T-cell (primary cell): Measurements from ENCODE around the gene CLSTN3. TPM values are rescaled to one million over a fixed set of nuclear protein-coding genes. Genes with fewer than 3 reads are reported as not detected.

Experiments
- ATAC-seq, 4 experiments: fragments of 200-7000 bp in 3 of 4; fragments of 150-1000 bp in 1 of 4; cut with Tn5 transposase; replicated peaks in 1 of 4; 1 replicate in 3 of 4; 2 replicates in 1 of 4; pipeline ENCODE4 v1.10.0; 2021; ENCODE audit warnings: moderate library complexity in 3 of 4, mild to moderate bottlenecking in 2 of 4, moderate number of reproducible peaks in 1 of 4
- CTCF ChIA-PET, 2 donors: fragments of 300-600 bp; sonication (Branson Sonifier 250); formaldehyde crosslinking; loops; one replicate each; lab custom pipeline; 2022; ENCODE audit warnings: antibody characterized with exemption in 2 of 2; lab: Charles Lee
- POLR2A ChIA-PET, 2 donors: fragments of 300-600 bp; sonication (Branson Sonifier 250); formaldehyde crosslinking; loops; one replicate each; lab custom pipeline; 2022; ENCODE audit warnings: antibody characterized with exemption in 2 of 2; lab: Charles Lee
- DNase-seq, 35 experiments: peaks; one replicate each; pipeline versions ENCODE4 v3.0.0 to v3.0.0-alpha.2; 2013 to 2023
- H3K27ac ChIP-seq: one replicate; pipeline ENCODE4 v1.5.1; 2013; ENCODE audit warnings: low read length
- H3K27me3 ChIP-seq, 2 experiments: replicated peaks in 1 of 2; 1 replicate in 1 of 2; 2 replicates in 1 of 2; pipeline versions ENCODE4 v1.6.1 to v1.7.0; 2013; ENCODE audit warnings: low read length in 1 of 2, mixed read lengths in 1 of 2; ENCODE audit not compliant: control insufficient read depth in 2 of 2, insufficient read depth in 2 of 2; ENCODE audit errors: extremely low read depth in 1 of 2
- H3K36me3 ChIP-seq, 2 donors: 1 replicate in 1 of 2; 2 replicates in 1 of 2; pipeline versions ENCODE4 v1.6.1 to v1.7.0; 2013; ENCODE audit warnings: low read length in 1 of 2; ENCODE audit not compliant: control insufficient read depth in 2 of 2, insufficient read depth in 1 of 2; ENCODE audit errors: extremely low read depth in 1 of 2
- H3K4me1 ChIP-seq, 2 experiments: 1 replicate in 1 of 2; 2 replicates in 1 of 2; pipeline versions ENCODE4 v1.6.1 to v1.7.0; 2013; ENCODE audit warnings: low read length in 2 of 2, mixed read lengths in 1 of 2; ENCODE audit not compliant: insufficient read depth in 2 of 2, control insufficient read depth in 1 of 2; ENCODE audit errors: extremely low read depth in 1 of 2
- H3K4me3 ChIP-seq, 2 donors: 1 replicate in 1 of 2; 2 replicates in 1 of 2; pipeline versions ENCODE4 v1.5.1 to v1.7.0; 2013; ENCODE audit warnings: mild to moderate bottlenecking in 2 of 2, low read length in 1 of 2, moderate library complexity in 1 of 2; ENCODE audit not compliant: control insufficient read depth in 1 of 2; ENCODE audit errors: extremely low read depth in 1 of 2
- H3K9me3 ChIP-seq: 2 replicates; pipeline ENCODE4 v1.7.0; 2013
- H3K27ac Mint-ChIP-seq, 2 donors: one replicate each; pipeline ENCODE4 v1.8.0; 2020 to 2021; ENCODE audit warnings: mild to moderate bottlenecking in 2 of 2, mixed read lengths in 2 of 2
- H3K27me3 Mint-ChIP-seq, 2 donors: one replicate each; pipeline ENCODE4 v1.8.0; 2021 to 2022; ENCODE audit warnings: mixed read lengths in 2 of 2
- H3K36me3 Mint-ChIP-seq: one replicate; pipeline ENCODE4 v1.8.0; 2021; ENCODE audit warnings: mixed read lengths
- H3K4me1 Mint-ChIP-seq, 3 donors: one replicate each; pipeline ENCODE4 v1.8.0; 2020 to 2022; ENCODE audit warnings: mixed read lengths in 3 of 3, mild to moderate bottlenecking in 1 of 3
- H3K4me3 Mint-ChIP-seq, 3 donors: one replicate each; pipeline ENCODE4 v1.8.0; 2020 to 2022; ENCODE audit warnings: mild to moderate bottlenecking in 3 of 3, mixed read lengths in 3 of 3, moderate library complexity in 3 of 3
- H3K9me3 Mint-ChIP-seq, 3 donors: one replicate each; pipeline ENCODE4 v1.8.0; 2020 to 2022; ENCODE audit warnings: mixed read lengths in 3 of 3
- WGBS: methylation state at CpG from one replicate; pipeline ENCODE4 v1.1.5; 2013; ENCODE audit warnings: missing lambda C conversion rate; ENCODE audit not compliant: insufficient coverage; 5-methylcytosine and 5-hydroxymethylcytosine counted together
- total RNA-seq, 35 experiments: library from RNA in 6 of 35; stranded (reverse) in 6 of 35; fragments of 120-200 nt in 1 of 35; gene quantifications; one replicate each; pipeline versions ENCODE4 v1.2.1 to v1.2.4 and lab custom pipeline; 2013 to 2026

CLSTN3 gene
- total RNA-seq, 5 donors from 2014 or later (not counting 1 experiment from before 2014, with no cell fraction given), result 29.0 to 50.0 (median 41.5) TPM

DNA sequence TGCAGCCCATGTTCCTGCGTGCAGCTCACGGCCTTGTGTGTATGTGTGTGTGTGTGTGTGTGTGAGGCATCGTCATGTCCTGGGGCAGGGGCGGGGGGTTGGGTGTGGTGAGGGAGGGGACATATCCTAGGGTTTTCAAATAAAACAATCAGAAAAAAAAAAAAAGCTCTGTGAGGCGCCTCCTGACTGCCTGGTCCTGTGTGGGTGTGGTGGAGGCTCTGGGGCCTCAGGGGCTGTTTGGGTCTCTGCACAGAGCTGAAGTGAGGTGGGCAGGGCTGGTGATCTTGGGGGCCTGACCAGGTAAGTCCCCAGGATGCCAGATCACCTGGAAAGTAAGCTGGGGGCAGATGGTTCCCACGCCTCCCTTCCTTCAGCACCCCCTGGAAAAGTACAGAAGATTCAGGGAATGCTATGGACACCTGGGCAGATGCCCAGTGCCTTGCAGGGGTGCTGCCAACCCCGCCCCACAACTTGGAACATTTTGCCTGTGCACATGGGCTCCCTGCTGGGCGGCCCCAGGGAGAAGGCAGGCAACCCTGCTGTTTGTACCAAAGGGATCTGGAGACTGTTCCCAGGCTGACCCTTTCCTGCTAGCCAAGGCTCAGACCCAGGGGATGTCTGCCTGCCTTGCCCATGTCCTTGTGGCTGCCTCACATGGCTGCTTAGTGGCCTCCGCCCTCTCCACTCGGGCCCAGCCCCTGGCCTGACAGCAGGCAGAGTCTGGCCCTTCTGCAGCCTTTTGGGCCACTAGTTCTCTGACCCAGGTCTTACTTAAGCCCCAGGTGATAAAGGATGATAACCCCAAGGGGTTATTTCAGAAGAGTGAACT is 28.8 kb downstream of the CLSTN3 start:
- Mint-ChIP-seq H3K27ac (no peak overlapping the region), H3K4me1 (peaks cover 10 to 11% (median 10%) of the 10 kb centered on the region in 3 donors)
- WGBS, result 93% methylated on average over 6 of the region's 10 CpGs

DNA sequence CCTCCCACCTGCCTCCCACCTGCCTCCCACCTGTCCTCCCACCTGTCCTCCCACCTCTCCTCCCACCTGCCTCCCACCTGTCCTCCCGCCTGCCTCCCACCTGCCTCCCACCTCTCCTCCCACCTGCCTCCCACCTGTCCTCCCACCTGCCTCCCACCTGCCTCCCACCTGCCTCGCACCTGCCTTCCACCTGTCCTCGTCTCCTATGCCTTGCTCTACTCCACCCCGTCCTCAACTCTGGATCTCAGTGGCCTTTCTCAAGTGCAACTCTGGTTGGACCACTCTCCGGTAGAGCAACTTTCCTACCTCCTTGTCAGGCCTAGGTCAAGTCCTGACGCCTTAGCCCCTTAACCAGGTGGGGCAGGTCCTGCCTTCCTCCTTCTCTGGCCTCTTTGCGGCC is 30.0 kb downstream of the CLSTN3 start:
- Histone ChIP-seq H3K4me1 (peaks cover 7 to 9% of the 10 kb centered on the region in 2 experiments), H3K4me3 (no peak overlapping the region), H3K27ac (no peak overlapping the region), H3K9me3 (no peaks in the 10 kb centered on the region), H3K27me3 (peaks cover 5 to 14% of the 10 kb centered on the region in 2 experiments), H3K36me3 (peaks cover 0 to 25% of the 10 kb centered on the region in 2 donors)
- ATAC-seq, result no peak
- H3K9me3 Mint-ChIP-seq, result no peaks in the 10 kb centered on the region
- H3K4me1 Mint-ChIP-seq, result peaks cover 10 to 11% (median 10%) of the 10 kb centered on the region in 3 donors
- H3K4me3 Mint-ChIP-seq, result no peak overlapping the region
- H3K36me3 Mint-ChIP-seq, result peaks cover 22% of the 10 kb centered on the region
- POLR2A ChIA-PET, result no interaction called here
- H3K27ac Mint-ChIP-seq, result no peak overlapping the region
- no peak for DNase-seq
- 84% methylated on average over 6 of the region's 7 CpGs for WGBS
- CTCF ChIA-PET, result interaction anchor here in 1 of 2 donors (0.6 kb wide), 1 partner anchor 242 kb away, joined by 7 read pairs; no protein-coding TSS in a partner anchor
- peaks cover 0 to 11% of the 10 kb centered on the region in 2 donors for H3K27me3 Mint-ChIP-seq

More for the DNA sequence above, 28.8 kb downstream of the CLSTN3 start:
- Histone ChIP-seq H3K27ac (no peak overlapping the region), H3K36me3 (peaks cover 4 to 37% of the 10 kb centered on the region in 2 donors), H3K9me3 (no peaks in the 10 kb centered on the region), H3K4me3 (no peak overlapping the region), H3K27me3 (peaks cover 5 to 14% of the 10 kb centered on the region in 2 experiments), H3K4me1 (peaks cover 7 to 9% of the 10 kb centered on the region in 2 experiments)
- H3K27me3 Mint-ChIP-seq, result peaks cover 0 to 11% of the 10 kb centered on the region in 2 donors
- no peak overlapping the region for H3K4me3 Mint-ChIP-seq
- H3K9me3 Mint-ChIP-seq, result no peaks in the 10 kb centered on the region
- DNase-seq (no peak), ATAC-seq (no peak)
- POLR2A ChIA-PET, result no interaction called here
- peaks cover 29% of the 10 kb centered on the region for H3K36me3 Mint-ChIP-seq
- CTCF ChIA-PET, result interaction anchor here in 1 of 2 donors (0.7 kb wide), 1 partner anchor 907 kb away, joined by 4 read pairs; no protein-coding TSS in a partner anchor

DNA sequence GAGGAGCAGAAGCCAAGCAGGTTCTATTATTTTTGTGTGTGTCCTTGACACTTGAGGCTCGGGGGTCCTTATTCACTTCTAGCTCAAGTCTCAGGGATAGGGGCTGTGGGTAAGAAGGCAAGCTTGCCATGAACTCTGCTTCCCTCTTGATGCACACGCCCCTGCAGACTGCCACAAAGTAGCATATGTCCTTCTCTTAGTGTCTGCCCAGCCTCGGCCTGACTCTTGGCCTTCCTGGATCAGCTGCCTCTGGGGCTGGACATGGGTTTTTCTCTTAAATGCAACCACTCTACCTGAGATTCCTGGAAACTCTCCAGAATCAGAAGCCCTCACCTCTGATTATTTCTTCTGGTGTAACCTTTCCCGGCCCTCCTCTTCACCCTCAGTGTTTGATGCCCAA is 31.2 kb downstream of the CLSTN3 start:
- whole genome bisulfite sequencing, result 79% methylated on average over 2 of the region's 4 CpGs
- Histone ChIP-seq H3K4me1 (peaks cover 7 to 9% of the 10 kb centered on the region in 2 experiments), H3K4me3 (no peak overlapping the region), H3K27ac (no peak overlapping the region), H3K9me3 (no peaks in the 10 kb centered on the region), H3K36me3 (peaks cover 0 to 17% of the 10 kb centered on the region in 2 donors), H3K27me3 (peaks cover 5 to 14% of the 10 kb centered on the region in 2 experiments)
- Mint-ChIP-seq H3K9me3 (no peaks in the 10 kb centered on the region), H3K36me3 (peaks cover 12% of the 10 kb centered on the region), H3K4me1 (peaks cover 10 to 11% (median 10%) of the 10 kb centered on the region in 3 donors), H3K27ac (no peak overlapping the region), H3K27me3 (peaks cover 5 to 15% of the 10 kb centered on the region in 2 donors), H3K4me3 (no peak overlapping the region)
- ATAC-seq (no peak), DNase-seq (no peak)
- CTCF ChIA-PET, result no interaction called here
- POLR2A ChIA-PET, result no interaction called here

DNA sequence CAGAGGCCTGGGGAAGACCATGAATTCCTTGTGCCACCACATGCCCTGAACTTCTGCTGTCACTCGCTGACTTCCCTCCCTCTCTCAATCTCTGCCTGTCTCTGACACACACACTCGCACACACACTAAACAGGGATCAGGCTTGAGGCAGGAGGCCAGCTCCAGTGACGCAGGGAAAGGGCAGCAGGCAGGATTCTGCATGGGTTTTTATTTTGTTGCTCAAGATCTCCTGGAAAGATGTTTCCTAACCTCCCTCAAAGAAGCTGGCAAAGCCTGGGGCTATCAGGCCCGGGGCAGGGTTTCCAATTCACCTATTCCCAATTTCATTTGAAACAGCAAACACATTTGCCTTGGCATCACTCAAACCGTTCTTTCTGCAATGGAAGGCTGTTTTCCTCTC is 31.6 kb downstream of the CLSTN3 start:
- H3K4me1 Mint-ChIP-seq, result peaks cover 10 to 11% (median 10%) of the 10 kb centered on the region in 3 donors
- peaks cover 7 to 9% of the 10 kb centered on the region in 2 experiments for H3K4me1 ChIP-seq
- H3K4me3 ChIP-seq, result no peak overlapping the region
- H3K27me3 Mint-ChIP-seq, result peaks cover 5 to 18% of the 10 kb centered on the region in 2 donors
- no peak overlapping the region for H3K4me3 Mint-ChIP-seq
- no peak overlapping the region for H3K27ac ChIP-seq
- H3K36me3 Mint-ChIP-seq, result peaks cover 10% of the 10 kb centered on the region
- no peak for DNase-seq
- no peak overlapping the region for H3K27ac Mint-ChIP-seq
- ChIA-PET CTCF (no interaction called here), POLR2A (no interaction called here)
- 84% methylated on average over 4 of the region's 5 CpGs for WGBS
- peaks cover 0 to 13% of the 10 kb centered on the region in 2 donors for H3K36me3 ChIP-seq
- no peak for ATAC-seq
- H3K27me3 ChIP-seq, result peaks cover 5 to 14% of the 10 kb centered on the region in 2 experiments
- H3K9me3 ChIP-seq, result no peaks in the 10 kb centered on the region
- no peaks in the 10 kb centered on the region for H3K9me3 Mint-ChIP-seq

DNA sequence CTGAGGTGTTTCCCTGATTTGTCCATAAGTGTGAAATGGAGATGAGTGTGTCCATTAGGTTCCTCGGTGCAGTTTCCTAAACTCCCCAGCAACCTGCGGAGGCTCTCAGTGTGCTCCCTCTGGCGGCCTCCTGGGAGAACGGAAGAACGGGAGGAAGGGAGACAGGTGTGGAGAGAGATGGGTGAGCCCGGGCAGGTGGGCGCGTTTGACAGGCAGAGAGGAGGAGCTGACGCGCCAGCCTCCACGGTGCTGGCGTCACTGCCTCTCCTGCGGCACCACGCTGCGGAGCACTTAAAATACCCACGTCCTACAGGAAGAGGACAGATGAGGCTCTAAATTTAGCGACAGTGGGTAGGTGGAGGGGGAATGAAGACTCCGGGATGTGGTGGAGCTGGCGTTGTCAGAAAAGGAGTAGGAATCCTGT is 32.5 kb downstream of the CLSTN3 start:
- H3K4me3 Mint-ChIP-seq, result peak overlapping the region; percentile 31 to 51 (median 39)
- DNase-seq, result peak in 25 of 35 experiments; percentile 5 to 39 (median 15)
- peaks cover 10 to 11% (median 10%) of the 10 kb centered on the region in 3 donors for H3K4me1 Mint-ChIP-seq
- H3K9me3 ChIP-seq, result no peaks in the 10 kb centered on the region
- POLR2A ChIA-PET, result interaction anchor here in 1 of 2 donors (0.6 kb wide), 1 partner anchor 204 kb away, joined by 3 read pairs; no protein-coding TSS in a partner anchor
- peaks cover 7 to 9% of the 10 kb centered on the region in 2 experiments for H3K4me1 ChIP-seq
- H3K27me3 ChIP-seq, result peaks cover 5 to 14% of the 10 kb centered on the region in 2 experiments
- H3K27ac Mint-ChIP-seq, result no peak overlapping the region
- WGBS, result 17% methylated on average over 13 of the region's 19 CpGs
- H3K9me3 Mint-ChIP-seq, result peaks cover 0 to 2% (median 0%) of the 10 kb centered on the region in 3 donors
- H3K36me3 ChIP-seq, result peaks cover 0 to 4% of the 10 kb centered on the region in 2 donors
- peaks cover 7 to 21% of the 10 kb centered on the region in 2 donors for H3K27me3 Mint-ChIP-seq
- H3K36me3 Mint-ChIP-seq, result peaks cover 2% of the 10 kb centered on the region
- H3K27ac ChIP-seq, result no peak overlapping the region
- peak overlapping the region in 1 of 2 donors; percentile 12 for H3K4me3 ChIP-seq
- CTCF ChIA-PET, result no interaction called here
- peak; percentile 50 to 90 (median 56) for ATAC-seq

DNA sequence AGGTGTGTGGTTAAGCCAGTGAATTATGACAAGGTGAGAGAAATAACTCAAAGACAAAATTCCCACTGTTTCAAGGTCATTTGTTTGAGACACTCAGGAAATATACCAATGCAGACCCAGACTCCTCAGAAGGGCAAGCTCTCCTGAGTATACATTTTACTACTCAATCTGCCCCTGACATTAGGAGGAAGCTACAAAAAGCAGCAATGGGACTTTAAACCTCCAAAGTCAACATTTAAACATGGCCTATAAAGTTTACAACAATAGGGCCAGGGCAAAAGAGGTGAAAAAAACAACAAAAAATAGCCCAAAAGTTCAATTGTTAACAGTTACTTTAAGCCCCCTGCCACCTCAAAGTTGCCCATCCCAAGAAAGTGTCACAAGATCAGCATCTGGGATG is 39.8 kb downstream of the CLSTN3 start:
- Mint-ChIP-seq H3K27ac (no peak overlapping the region), H3K4me1 (no peaks in the 10 kb centered on the region), H3K4me3 (no peak overlapping the region), H3K36me3 (peaks cover 6% of the 10 kb centered on the region), H3K27me3 (peaks cover 20% of the 10 kb centered on the region in 2 donors), H3K9me3 (peaks cover 4 to 40% (median 13%) of the 10 kb centered on the region in 3 donors)
- Histone ChIP-seq H3K36me3 (no peaks in the 10 kb centered on the region), H3K4me3 (no peak overlapping the region), H3K27ac (no peak overlapping the region), H3K4me1 (no peaks in the 10 kb centered on the region), H3K27me3 (peaks cover 0 to 3% of the 10 kb centered on the region in 2 experiments), H3K9me3 (no peaks in the 10 kb centered on the region)
- CTCF ChIA-PET, result interaction anchor here in 1 of 2 donors (0.6 kb wide), 1 partner anchor 28 kb away, joined by 3 read pairs; no protein-coding TSS in a partner anchor
- no peak for DNase-seq
- POLR2A ChIA-PET, result no interaction called here
- no peak for ATAC-seq
